Breast epithelium (tissue), 3 donors: ENCODE measurements around the gene LITAFD.

Source experiments
- POLR2A ChIP-seq: fragments of 450-650 bp; IDR thresholded peaks from one replicate; pipeline ENCODE4 v1.6.1; 2016; ENCODE audit warnings: antibody characterized with exemption, mild to moderate bottlenecking, moderate library complexity
- POLR2AphosphoS5 ChIP-seq, 3 donors: sonication (generic); formaldehyde crosslinking; IDR thresholded peaks; one replicate each; pipeline ENCODE4 v1.6.1; 2017; ENCODE audit warnings: antibody characterized with exemption in 3 of 3
- TF ChIP-seq, protein P1 (sequence below), 3 donors: fragments of 450-650 bp; IDR thresholded peaks; one replicate each; pipeline ENCODE4 v1.5.1; 2016 to 2017; ENCODE audit warnings: antibody characterized with exemption in 3 of 3, mild to moderate bottlenecking in 3 of 3, moderate library complexity in 3 of 3

DNA sequence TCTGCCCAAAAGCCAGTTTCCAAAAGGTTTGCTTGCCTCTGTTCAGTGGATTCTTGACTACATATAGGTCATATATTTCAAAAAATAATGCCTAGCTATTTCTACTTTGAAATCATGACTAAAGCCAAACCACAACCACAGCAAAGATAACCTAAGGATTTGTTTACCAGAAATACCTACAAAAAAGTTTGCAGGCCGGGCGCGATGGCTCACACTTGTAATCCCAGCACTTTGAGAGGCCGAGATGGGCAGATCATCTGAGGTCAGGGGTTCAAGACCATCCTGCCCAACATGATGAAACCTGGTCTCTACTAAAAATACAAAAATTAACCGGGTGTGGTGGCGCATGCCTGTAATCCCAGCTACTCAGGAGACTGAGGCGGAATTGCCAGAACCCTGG, 28.5 kb upstream of the LITAFD start:
- TF ChIP-seq, protein P1, sequence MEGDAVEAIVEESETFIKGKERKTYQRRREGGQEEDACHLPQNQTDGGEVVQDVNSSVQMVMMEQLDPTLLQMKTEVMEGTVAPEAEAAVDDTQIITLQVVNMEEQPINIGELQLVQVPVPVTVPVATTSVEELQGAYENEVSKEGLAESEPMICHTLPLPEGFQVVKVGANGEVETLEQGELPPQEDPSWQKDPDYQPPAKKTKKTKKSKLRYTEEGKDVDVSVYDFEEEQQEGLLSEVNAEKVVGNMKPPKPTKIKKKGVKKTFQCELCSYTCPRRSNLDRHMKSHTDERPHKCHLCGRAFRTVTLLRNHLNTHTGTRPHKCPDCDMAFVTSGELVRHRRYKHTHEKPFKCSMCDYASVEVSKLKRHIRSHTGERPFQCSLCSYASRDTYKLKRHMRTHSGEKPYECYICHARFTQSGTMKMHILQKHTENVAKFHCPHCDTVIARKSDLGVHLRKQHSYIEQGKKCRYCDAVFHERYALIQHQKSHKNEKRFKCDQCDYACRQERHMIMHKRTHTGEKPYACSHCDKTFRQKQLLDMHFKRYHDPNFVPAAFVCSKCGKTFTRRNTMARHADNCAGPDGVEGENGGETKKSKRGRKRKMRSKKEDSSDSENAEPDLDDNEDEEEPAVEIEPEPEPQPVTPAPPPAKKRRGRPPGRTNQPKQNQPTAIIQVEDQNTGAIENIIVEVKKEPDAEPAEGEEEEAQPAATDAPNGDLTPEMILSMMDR (IDR thresholded peaks at IDR 0.05), result no peak
- TF ChIP-seq POLR2A (no peak), POLR2AphosphoS5 (IDR thresholded peaks at IDR 0.05) (no peak)
